CD14-positive monocyte (primary cell): ENCODE data around the gene SLIT3. TPM values are rescaled to one million over a fixed set of nuclear protein-coding genes. Genes with fewer than 3 reads are reported as not detected.
A peak's percentile ranks its signal among the peaks of the same experiment; 100 is the strongest.

Source experiments
- DNase-seq, 3 donors: peaks; one replicate each; pipeline ENCODE4 v3.0.0-alpha.2; 2011 to 2022
- H2AFZ ChIP-seq: 2 replicates; pipeline ENCODE4 v1.6.0; 2012; ENCODE audit warnings: mild to moderate bottlenecking, low read depth, low read length, inconsistent platforms; ENCODE audit not compliant: insufficient read depth, poor library complexity, severe bottlenecking
- H3K27ac ChIP-seq, 2 donors: 1 replicate in 1 of 2; 2 replicates in 1 of 2; pipeline ENCODE4 v1.5.1; 2012 to 2013; ENCODE audit warnings: low read length in 2 of 2, control low read depth in 1 of 2, inconsistent platforms in 1 of 2, low read depth in 1 of 2, mild to moderate bottlenecking in 1 of 2
- H3K27me3 ChIP-seq, 2 donors: one replicate each; pipeline versions ENCODE4 v1.6.0 to v1.6.1; 2011 to 2013; ENCODE audit warnings: low read length in 2 of 2; ENCODE audit not compliant: control insufficient read depth in 2 of 2, insufficient read depth in 2 of 2
- H3K36me3 ChIP-seq, 2 donors: replicated peaks in 1 of 2; 1 replicate in 1 of 2; 2 replicates in 1 of 2; pipeline versions ENCODE4 v1.5.1 to v1.6.1; 2012 to 2013; ENCODE audit warnings: low read length in 2 of 2, control low read depth in 1 of 2, inconsistent platforms in 1 of 2, mild to moderate bottlenecking in 1 of 2; ENCODE audit not compliant: insufficient read depth in 2 of 2, control insufficient read depth in 1 of 2
- H3K4me1 ChIP-seq, 2 donors: 1 replicate in 1 of 2; 2 replicates in 1 of 2; pipeline versions ENCODE4 v1.5.1 to v1.6.1; 2012 to 2013; ENCODE audit warnings: low read length in 2 of 2, control low read depth in 1 of 2, inconsistent platforms in 1 of 2, mild to moderate bottlenecking in 1 of 2, moderate library complexity in 1 of 2; ENCODE audit not compliant: insufficient read depth in 2 of 2, control insufficient read depth in 1 of 2
- H3K4me2 ChIP-seq: replicated peaks from 2 replicates; pipeline ENCODE3; 2012; ENCODE audit warnings: low read length, moderate library complexity, mild to moderate bottlenecking; ENCODE audit not compliant: poor library complexity, severe bottlenecking; ENCODE audit errors: extremely low read depth
- H3K4me3 ChIP-seq, 3 experiments: fragments of 200-600 bp in 1 of 3; sonication (generic) in 1 of 3; replicated peaks in 1 of 3; 1 replicate in 2 of 3; 2 replicates in 1 of 3; pipeline ENCODE4 v1.5.1; 2011 to 2013; ENCODE audit warnings: low read length in 3 of 3, mild to moderate bottlenecking in 3 of 3, control low read depth in 2 of 3, low read depth in 2 of 3, inconsistent platforms in 1 of 3, moderate library complexity in 1 of 3
- H3K79me2 ChIP-seq: 2 replicates; pipeline ENCODE4 v1.6.0; 2012; ENCODE audit warnings: mild to moderate bottlenecking, control low read depth, inconsistent platforms, low read length, moderate library complexity; ENCODE audit not compliant: insufficient read depth
- H3K9ac ChIP-seq: 2 replicates; pipeline ENCODE4 v1.6.0; 2017; ENCODE audit warnings: low read length, mild to moderate bottlenecking; ENCODE audit not compliant: insufficient read depth, poor library complexity, severe bottlenecking
- H3K9me3 ChIP-seq, 2 donors: replicated peaks in 1 of 2; 1 replicate in 1 of 2; 2 replicates in 1 of 2; pipeline versions ENCODE4 v1.5.1 to v1.6.1; 2012 to 2013; ENCODE audit warnings: low read length in 2 of 2, control low read depth in 1 of 2; ENCODE audit not compliant: control insufficient read depth in 1 of 2, insufficient read depth in 1 of 2
- H4K20me1 ChIP-seq: 2 replicates; pipeline ENCODE4 v1.6.0; 2012; ENCODE audit warnings: mild to moderate bottlenecking, low read length, control low read depth, moderate library complexity; ENCODE audit not compliant: insufficient read depth
- H3K27ac Mint-ChIP-seq, 7 donors: one replicate each; pipeline ENCODE4 v1.8.0; 2020; ENCODE audit warnings: mild to moderate bottlenecking in 7 of 7, mixed read lengths in 7 of 7, moderate library complexity in 6 of 7, inconsistent platforms in 2 of 7
- H3K27me3 Mint-ChIP-seq, 3 donors: one replicate each; pipeline ENCODE4 v1.8.0; 2021 to 2022; ENCODE audit warnings: low read depth in 3 of 3, mild to moderate bottlenecking in 3 of 3, mixed read lengths in 3 of 3, moderate library complexity in 3 of 3, inconsistent platforms in 1 of 3
- H3K36me3 Mint-ChIP-seq, 2 donors: one replicate each; pipeline ENCODE4 v1.8.0; 2020; ENCODE audit warnings: mixed read lengths in 2 of 2, inconsistent platforms in 1 of 2, mild to moderate bottlenecking in 1 of 2
- H3K4me1 Mint-ChIP-seq: one replicate; pipeline ENCODE4 v1.8.0; 2020; ENCODE audit warnings: mild to moderate bottlenecking, mixed read lengths
- H3K4me3 Mint-ChIP-seq, 2 donors: one replicate each; pipeline ENCODE4 v1.8.0; 2020; ENCODE audit warnings: mild to moderate bottlenecking in 2 of 2, mixed read lengths in 2 of 2, moderate library complexity in 1 of 2
- H3K9me3 Mint-ChIP-seq, 7 donors: one replicate each; pipeline ENCODE4 v1.8.0; 2020 to 2022; ENCODE audit warnings: mixed read lengths in 7 of 7, mild to moderate bottlenecking in 6 of 7, moderate library complexity in 6 of 7, inconsistent platforms in 2 of 7
- CTCF ChIP-seq: fragments of 200-600 bp; IDR thresholded peaks from one replicate; pipeline ENCODE4 v1.8.0; 2022; ENCODE audit warnings: antibody characterized with exemption, mild to moderate bottlenecking
- WGBS: methylation state at CpG from one replicate; pipeline ENCODE4 v1.1.5; 2013; ENCODE audit warnings: missing lambda C conversion rate; ENCODE audit not compliant: insufficient coverage; 5-methylcytosine and 5-hydroxymethylcytosine counted together
- intact Hi-C, 2 donors: fragments of 100-400 bp; cut with micrococcal nuclease; formaldehyde crosslinking; loops; one replicate each; pipeline versions ENCODE4 v1.15.0 to v1.15.1; 2023
- polyA plus RNA-seq, 3 donors: library from polyadenylated mRNA; depleted of rRNA in 1 of 3; unstranded in 2 of 3; stranded (reverse) in 1 of 3; fragments of 300-500 nt in 2 of 3; fragments of >200 nt in 1 of 3; fragmentation: Illumina TruSeq in 2 of 3; gene quantifications; 1 replicate in 2 of 3; 2 replicates in 1 of 3; pipeline ENCODE4 v1.2.3, GENCODE V29; 2012 to 2021

SLIT3 gene
- polyA plus RNA-seq, 3 donors: not detected

GRCh38 chr5:169244812-169245211 lies 56.1 kb downstream of the SLIT3 start:
- Mint-ChIP-seq H3K4me1 (no peaks in the 10 kb centered on the region), H3K4me3 (no peak overlapping the region), H3K36me3 (no peaks in the 10 kb centered on the region), H3K27ac (no peak overlapping the region), H3K9me3 (peaks cover 0 to 4% (median 2%) of the 10 kb centered on the region in 7 donors), H3K27me3 (peaks cover 2 to 4% (median 2%) of the 10 kb centered on the region in 3 donors)
- no peak for DNase-seq
- no peaks in the 10 kb centered on the region for H3K9me3 ChIP-seq
- no peaks in the 10 kb centered on the region for H3K36me3 ChIP-seq
- H3K4me3 ChIP-seq: no peak overlapping the region
- H3K9ac ChIP-seq: no peak overlapping the region
- WGBS: 100% methylated on average over 1 of the region's 3 CpGs
- no peaks in the 10 kb centered on the region for H4K20me1 ChIP-seq
- no peak overlapping the region for H3K4me2 ChIP-seq
- no peak for TF ChIP-seq CTCF
- no peak overlapping the region for H3K27ac ChIP-seq
- H3K27me3 ChIP-seq: no peaks in the 10 kb centered on the region
- intact Hi-C loops: no loop called here
- H3K4me1 ChIP-seq: no peaks in the 10 kb centered on the region
- H2AFZ ChIP-seq: no peak overlapping the region
- no peaks in the 10 kb centered on the region for H3K79me2 ChIP-seq

GRCh38 chr5:169243651-169244422 lies 57.1 kb downstream of the SLIT3 start:
- DNase-seq: no peak
- H3K79me2 ChIP-seq: no peaks in the 10 kb centered on the region
- Mint-ChIP-seq H3K4me3 (no peak overlapping the region), H3K4me1 (no peaks in the 10 kb centered on the region), H3K27me3 (peaks cover 0 to 2% (median 2%) of the 10 kb centered on the region in 3 donors), H3K27ac (peak overlapping the region in 1 of 7 donors; percentile 12), H3K9me3 (peaks cover 0 to 4% (median 2%) of the 10 kb centered on the region in 7 donors), H3K36me3 (no peaks in the 10 kb centered on the region)
- intact Hi-C loops: no loop called here
- no peak overlapping the region for H3K27ac ChIP-seq
- H3K4me1 ChIP-seq: no peaks in the 10 kb centered on the region
- H4K20me1 ChIP-seq: no peaks in the 10 kb centered on the region
- H3K27me3 ChIP-seq: no peaks in the 10 kb centered on the region
- TF ChIP-seq CTCF: no peak
- H3K36me3 ChIP-seq: no peaks in the 10 kb centered on the region
- no peak overlapping the region for H3K9ac ChIP-seq
- no peaks in the 10 kb centered on the region for H3K9me3 ChIP-seq
- 93% methylated on average over 7 of the region's 10 CpGs for WGBS
- H3K4me3 ChIP-seq: no peak overlapping the region
- no peak overlapping the region for H2AFZ ChIP-seq
- no peak overlapping the region for H3K4me2 ChIP-seq
